Activated CD8-positive, alpha-beta T cell treated with anti-CD3 and anti-CD28 coated beads for 36 hours (primary cell): Measurements from ENCODE around the gene ARHGAP26. TPM values are rescaled to one million over a fixed set of nuclear protein-coding genes. Genes with fewer than 3 reads are reported as not detected.

Source experiments
- ATAC-seq: fragments of 200-7000 bp; cut with Tn5 transposase; one replicate; pipeline ENCODE4 v1.10.0; 2021; ENCODE audit warnings: mild to moderate bottlenecking, moderate library complexity
- CTCF ChIA-PET: fragments of 350-600 bp; sonication (Branson Sonifier 250); formaldehyde crosslinking; loops from one replicate; lab custom pipeline; 2021; ENCODE audit warnings: antibody characterized with exemption; lab: Charles Lee
- POLR2A ChIA-PET: fragments of 350-600 bp; sonication (Branson Sonifier 250); formaldehyde crosslinking; loops from one replicate; lab custom pipeline; 2021; ENCODE audit warnings: antibody characterized with exemption; lab: Charles Lee
- DNase-seq: peaks from one replicate; pipeline ENCODE4 v3.0.0-alpha.2; 2020
- H3K27ac Mint-ChIP-seq: one replicate; pipeline ENCODE4 v1.8.0; 2021; ENCODE audit warnings: mild to moderate bottlenecking, mixed read lengths
- H3K27me3 Mint-ChIP-seq: one replicate; pipeline ENCODE4 v1.8.0; 2021; ENCODE audit warnings: mixed read lengths
- H3K36me3 Mint-ChIP-seq: one replicate; pipeline ENCODE4 v1.8.0; 2021; ENCODE audit warnings: low read depth, mixed read lengths
- H3K4me1 Mint-ChIP-seq: one replicate; pipeline ENCODE4 v1.8.0; 2021; ENCODE audit warnings: low read depth, mixed read lengths
- H3K4me3 Mint-ChIP-seq: one replicate; pipeline ENCODE4 v1.8.0; 2021; ENCODE audit warnings: mild to moderate bottlenecking, moderate library complexity, mixed read lengths
- H3K9me3 Mint-ChIP-seq: one replicate; pipeline ENCODE4 v1.8.0; 2021; ENCODE audit warnings: mixed read lengths
- CTCF ChIP-seq: fragments of 200-600 bp; IDR thresholded peaks from one replicate; pipeline ENCODE4 v1.8.0; 2022; ENCODE audit warnings: antibody characterized with exemption, mild to moderate bottlenecking
- intact Hi-C: fragments of 100-400 bp; cut with micrococcal nuclease; formaldehyde crosslinking; loops from one replicate; pipeline ENCODE4 v1.10.0; 2022
- total RNA-seq, 2 experiments: library from RNA; stranded (reverse); gene quantifications; one replicate each; pipeline ENCODE4 v1.2.3, GENCODE V29; 2021

Gene ARHGAP26
- total RNA-seq, 2 experiments from 2014 or later, result 12.7 to 18.0 TPM

DNA sequence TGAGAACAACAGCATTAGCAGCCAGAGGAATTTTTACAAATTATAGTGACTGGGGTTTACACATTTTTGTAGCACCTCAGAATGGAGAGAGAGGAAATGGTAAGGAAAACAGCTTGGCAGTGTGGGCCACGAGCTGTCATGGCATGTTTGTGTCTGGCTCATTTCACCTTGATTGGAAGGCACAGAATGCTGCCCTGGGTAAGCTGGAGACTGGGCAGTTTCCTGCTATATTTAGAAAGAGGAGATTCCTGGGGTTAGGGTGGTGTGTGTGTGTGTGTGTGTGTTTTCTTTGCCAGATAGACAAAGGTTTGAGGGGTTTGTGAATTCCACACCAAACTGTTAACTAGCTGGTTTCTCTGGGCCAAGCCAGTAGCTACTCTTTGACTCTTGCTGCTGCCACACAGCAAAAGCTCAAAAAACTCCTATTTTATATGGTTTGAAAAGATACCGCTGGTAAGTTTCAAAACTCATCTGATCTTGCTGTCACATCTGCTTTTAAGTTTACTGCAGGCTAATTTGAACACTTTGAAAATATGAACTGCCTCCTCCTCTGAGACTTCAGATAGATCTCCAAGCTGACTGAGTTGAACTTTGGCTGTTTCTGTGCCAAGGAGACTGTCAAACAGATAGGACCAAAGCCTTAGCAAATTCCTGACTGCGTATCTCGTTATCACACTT lies 9.1 kb downstream of the ARHGAP26 start:
- Mint-ChIP-seq H3K9me3 (no peaks in the 10 kb centered on the region), H3K27me3 (no peaks in the 10 kb centered on the region), H3K4me1 (peaks cover 74% of the 10 kb centered on the region), H3K36me3 (peaks cover 2% of the 10 kb centered on the region), H3K4me3 (no peak overlapping the region), H3K27ac (peak overlapping the region; percentile 62)
- intact Hi-C loops, result no loop called here
- no peak for DNase-seq
- CTCF ChIA-PET, result interaction anchor here (0.7 to 2.7 kb wide), 10 partner anchors 8 to 224 kb away, joined by 3 to 11 read pairs (median 4); partner anchors contain the start of gene ARHGAP26
- no peak for ATAC-seq
- no peak for TF ChIP-seq CTCF
- POLR2A ChIA-PET, result interaction anchor here (1.2 to 2.8 kb wide), 2 partner anchors 9 to 19 kb away, joined by 4 to 9 read pairs; partner anchors contain the start of gene ARHGAP26

DNA sequence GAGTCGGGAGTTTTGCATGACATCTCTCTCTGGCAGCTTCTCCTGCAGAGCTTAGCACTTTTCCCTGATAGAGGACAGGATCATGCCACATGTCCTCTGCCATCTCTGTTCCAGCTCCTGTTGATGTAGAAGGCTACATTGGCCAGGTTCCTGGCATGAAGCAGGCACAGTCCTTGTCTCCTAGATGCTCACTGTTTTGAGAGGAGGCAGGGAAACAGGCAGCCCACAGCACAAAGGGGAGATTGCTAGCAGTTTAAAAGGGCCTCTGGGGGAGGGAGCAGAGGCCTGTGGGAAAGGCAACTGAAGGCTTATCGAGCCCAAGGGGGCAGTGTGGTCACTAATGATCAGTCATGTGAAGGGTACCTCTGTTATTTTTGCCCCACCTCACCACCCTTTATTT lies 10.7 kb downstream of the ARHGAP26 start:
- Mint-ChIP-seq H3K27ac (no peak overlapping the region), H3K27me3 (no peaks in the 10 kb centered on the region), H3K4me3 (no peak overlapping the region), H3K36me3 (peaks cover 6% of the 10 kb centered on the region), H3K4me1 (peaks cover 81% of the 10 kb centered on the region), H3K9me3 (no peaks in the 10 kb centered on the region)
- ChIA-PET CTCF (interaction anchor here (1.1 to 6.0 kb wide), 6 partner anchors 10 to 108 kb away, joined by 3 to 52 read pairs (median 4); partner anchors contain the start of gene ARHGAP26), POLR2A (interaction anchor here (2.8 kb wide), 1 partner anchor 10 kb away, joined by 9 read pairs; the partner anchor contains the start of gene ARHGAP26)
- intact Hi-C loops, result no loop called here
- ATAC-seq, result no peak
- DNase-seq, result no peak
- TF ChIP-seq CTCF, result no peak

GRCh38 chr5:142782976-142783530 lies 12.9 kb downstream of the ARHGAP26 start:
- Mint-ChIP-seq H3K27me3 (no peaks in the 10 kb centered on the region), H3K27ac (peak overlapping the region; percentile 61), H3K9me3 (no peaks in the 10 kb centered on the region), H3K4me3 (no peak overlapping the region), H3K4me1 (peaks cover 76% of the 10 kb centered on the region), H3K36me3 (peaks cover 6% of the 10 kb centered on the region)
- intact Hi-C loops, result no loop called here
- POLR2A ChIA-PET, result interaction anchor here (0.6 to 6.5 kb wide), 8 partner anchors 12 to 87 kb away, joined by 3 to 64 read pairs (median 5); partner anchors contain the start of gene ARHGAP26
- CTCF ChIA-PET, result interaction anchor here (0.6 to 7.9 kb wide), 13 partner anchors 12 to 105 kb away, joined by 3 to 64 read pairs (median 5); partner anchors contain the start of gene ARHGAP26
- TF ChIP-seq CTCF, result no peak
- DNase-seq (no peak), ATAC-seq (no peak)

GRCh38 chr5:142783601-142784341 lies 13.6 kb downstream of the ARHGAP26 start:
- intact Hi-C loops, result loop anchor here (1.0 to 2.0 kb wide), 2 partner anchors 15 to 39 kb away; no protein-coding TSS in a partner anchor
- Mint-ChIP-seq H3K27me3 (no peaks in the 10 kb centered on the region), H3K4me1 (peaks cover 72% of the 10 kb centered on the region), H3K9me3 (no peaks in the 10 kb centered on the region), H3K36me3 (peaks cover 6% of the 10 kb centered on the region), H3K4me3 (peak overlapping the region; percentile 58), H3K27ac (peak overlapping the region; percentile 84)
- DNase-seq (peak; percentile 90), ATAC-seq (peak; percentile 87)
- ChIA-PET CTCF (interaction anchor here (0.6 to 7.9 kb wide), 21 partner anchors 9 to 104 kb away, joined by 3 to 64 read pairs (median 4); partner anchors contain the start of gene ARHGAP26), POLR2A (interaction anchor here (0.6 to 6.5 kb wide), 8 partner anchors 12 to 86 kb away, joined by 3 to 64 read pairs (median 5); partner anchors contain the start of gene ARHGAP26)
- TF ChIP-seq CTCF, result no peak
